ENCODE measurements around the gene GPR108. TPM values are rescaled to one million over a fixed set of nuclear protein-coding genes. Genes with fewer than 3 reads are reported as not detected.

Gene GPR108
- total RNA-seq, 1 experiment from 2014 or later, result 43.0 TPM

GRCh38 chr19:6767081-6767356, 29.6 kb upstream of the GPR108 start:
- Histone ChIP-seq H3K36me3 (ENCODE audit: control insufficient read depth, insufficient read depth, low read length) (peaks cover 3% of the 10 kb centered on the region; the same call in 1 of the 2 replicates), H3K4me1 (ENCODE audit: control insufficient read depth, insufficient read depth, low read length) (0 out of 2 replicates have a peak, but pooled peaks cover 2% of the 10 kb centered on the region), H3K27ac (ENCODE audit: low read length) (peak overlapping the region; percentile 39; the same call in 1 of the 2 replicates), H3K27me3 (ENCODE audit: control insufficient read depth, insufficient read depth, low read length) (no peaks in the 10 kb centered on the region), H3K9me3 (ENCODE audit: control insufficient read depth, insufficient read depth, low read depth, low read length) (no peaks in the 10 kb centered on the region), H3K4me3 (ENCODE audit: low read depth in 2 of 2, low read length in 2 of 2) (peak overlapping the region; percentile 50 to 64)
- POLR2A ChIA-PET, result no interaction called here
- peak; percentile 15; the same call in 1 of the 2 replicates for ATAC-seq
- intact Hi-C loops (cut with micrococcal nuclease; ENCODE audit: unreplicated experiment) (no loop called here), in situ Hi-C loops (cut with HindIII; ENCODE audit: low pct_unique_long_range_greater_than_20kb, low sequenced_read_pairs) (no loop called here)
- DNase-seq (ENCODE audit: low read depth, low spot score), result no peak
- BruUV-seq (replicated peaks), result no TSS peak
- CTCF ChIA-PET, result interaction anchor here (0.6 kb wide), 1 partner anchor 96 kb away, joined by 5 read pairs; no protein-coding TSS in a partner anchor
- TF ChIP-seq POLR2AphosphoS5 (IDR thresholded peaks at IDR 0.05; ENCODE audit: low read depth, low read length), result no peak
- TF ChIP-seq, protein P1, sequence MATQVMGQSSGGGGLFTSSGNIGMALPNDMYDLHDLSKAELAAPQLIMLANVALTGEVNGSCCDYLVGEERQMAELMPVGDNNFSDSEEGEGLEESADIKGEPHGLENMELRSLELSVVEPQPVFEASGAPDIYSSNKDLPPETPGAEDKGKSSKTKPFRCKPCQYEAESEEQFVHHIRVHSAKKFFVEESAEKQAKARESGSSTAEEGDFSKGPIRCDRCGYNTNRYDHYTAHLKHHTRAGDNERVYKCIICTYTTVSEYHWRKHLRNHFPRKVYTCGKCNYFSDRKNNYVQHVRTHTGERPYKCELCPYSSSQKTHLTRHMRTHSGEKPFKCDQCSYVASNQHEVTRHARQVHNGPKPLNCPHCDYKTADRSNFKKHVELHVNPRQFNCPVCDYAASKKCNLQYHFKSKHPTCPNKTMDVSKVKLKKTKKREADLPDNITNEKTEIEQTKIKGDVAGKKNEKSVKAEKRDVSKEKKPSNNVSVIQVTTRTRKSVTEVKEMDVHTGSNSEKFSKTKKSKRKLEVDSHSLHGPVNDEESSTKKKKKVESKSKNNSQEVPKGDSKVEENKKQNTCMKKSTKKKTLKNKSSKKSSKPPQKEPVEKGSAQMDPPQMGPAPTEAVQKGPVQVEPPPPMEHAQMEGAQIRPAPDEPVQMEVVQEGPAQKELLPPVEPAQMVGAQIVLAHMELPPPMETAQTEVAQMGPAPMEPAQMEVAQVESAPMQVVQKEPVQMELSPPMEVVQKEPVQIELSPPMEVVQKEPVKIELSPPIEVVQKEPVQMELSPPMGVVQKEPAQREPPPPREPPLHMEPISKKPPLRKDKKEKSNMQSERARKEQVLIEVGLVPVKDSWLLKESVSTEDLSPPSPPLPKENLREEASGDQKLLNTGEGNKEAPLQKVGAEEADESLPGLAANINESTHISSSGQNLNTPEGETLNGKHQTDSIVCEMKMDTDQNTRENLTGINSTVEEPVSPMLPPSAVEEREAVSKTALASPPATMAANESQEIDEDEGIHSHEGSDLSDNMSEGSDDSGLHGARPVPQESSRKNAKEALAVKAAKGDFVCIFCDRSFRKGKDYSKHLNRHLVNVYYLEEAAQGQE (IDR thresholded peaks at IDR 0.05; ENCODE audit: insufficient read depth in 1 of 2, low read depth in 2 of 2, low read length in 1 of 2), result no peak
- no peak for TF ChIP-seq SIN3A (IDR thresholded peaks at IDR 0.05; ENCODE audit: borderline replicate concordance, insufficient read depth, low read depth, low read length)
- TF ChIP-seq TCF7L2 (IDR thresholded peaks at IDR 0.05; ENCODE audit: low read depth, low read length), result no peak
- no peak for TF ChIP-seq CTCF (IDR thresholded peaks at IDR 0.05)

GRCh38 chr19:6766357-6767080, 29.1 kb upstream of the GPR108 start:
- no peak for TF ChIP-seq POLR2AphosphoS5 (IDR thresholded peaks at IDR 0.05; ENCODE audit: low read depth, low read length)
- no peak for TF ChIP-seq TCF7L2 (IDR thresholded peaks at IDR 0.05; ENCODE audit: low read depth, low read length)
- TF ChIP-seq, protein P1 (IDR thresholded peaks at IDR 0.05; ENCODE audit: insufficient read depth in 1 of 2, low read depth in 2 of 2, low read length in 1 of 2), result no peak
- no peak for TF ChIP-seq CTCF (IDR thresholded peaks at IDR 0.05)
- TF ChIP-seq SIN3A (IDR thresholded peaks at IDR 0.05; ENCODE audit: borderline replicate concordance, insufficient read depth, low read depth, low read length), result no peak
- Histone ChIP-seq H3K27me3 (ENCODE audit: control insufficient read depth, insufficient read depth, low read length) (no peaks in the 10 kb centered on the region), H3K27ac (ENCODE audit: low read length) (peak overlapping the region; percentile 39; the same call in 1 of the 2 replicates), H3K36me3 (ENCODE audit: control insufficient read depth, insufficient read depth, low read length) (peaks cover 3% of the 10 kb centered on the region; the same call in 1 of the 2 replicates), H3K4me1 (ENCODE audit: control insufficient read depth, insufficient read depth, low read length) (0 out of 2 replicates have a peak, but pooled peaks cover 2% of the 10 kb centered on the region), H3K4me3 (ENCODE audit: low read depth in 2 of 2, low read length in 2 of 2) (peak overlapping the region; percentile 50 to 64), H3K9me3 (ENCODE audit: control insufficient read depth, insufficient read depth, low read depth, low read length) (no peaks in the 10 kb centered on the region)
- no TSS peak for BruUV-seq (replicated peaks)
- ChIA-PET POLR2A (no interaction called here), CTCF (interaction anchor here (0.6 kb wide), 1 partner anchor 97 kb away, joined by 5 read pairs; no protein-coding TSS in a partner anchor)
- no peak for DNase-seq (ENCODE audit: low read depth, low spot score)
- intact Hi-C loops (cut with micrococcal nuclease; ENCODE audit: unreplicated experiment), result no loop called here
- in situ Hi-C loops (cut with HindIII; ENCODE audit: low pct_unique_long_range_greater_than_20kb, low sequenced_read_pairs), result no loop called here
- ATAC-seq, result peak; percentile 16
